CD4-positive, alpha-beta T cell treated with Interleukin-21 for 1 hour (primary cell): ENCODE results near the gene DEXI.

Experiments used
- DNase-seq: peaks from one replicate; pipeline ENCODE4 v3.0.0-alpha.2; 2020

Gene DEXI

GRCh38 chr16:10923650-10924214 lies 18.5 kb downstream of the DEXI start:
- no peak for DNase-seq

GRCh38 chr16:10923146-10923649 lies 19.1 kb downstream of the DEXI start:
- DNase-seq: no peak

- no peak for DNase-seq
Measured at GRCh38 chr16:10922328-10923145, 19.7 kb downstream of the DEXI start.

GRCh38 chr16:10921536-10922327 lies 20.5 kb downstream of the DEXI start:
- DNase-seq: no peak

- DNase-seq: no peak
Measured at GRCh38 chr16:10920726-10921427, 21.4 kb downstream of the DEXI start.

- DNase-seq: no peak
Measured at GRCh38 chr16:10919003-10919351, 23.3 kb downstream of the DEXI start.

GRCh38 chr16:10918294-10919002 lies 23.8 kb downstream of the DEXI start:
- DNase-seq: peak; percentile 82

- DNase-seq: no peak
Measured at GRCh38 chr16:10916534-10916933, 25.7 kb downstream of the DEXI start.

- no peak for DNase-seq
Measured at GRCh38 chr16:10911267-10911666, 31.0 kb downstream of the DEXI start.

GRCh38 chr16:10907757-10908045 lies 34.6 kb downstream of the DEXI start:
- DNase-seq: no peak

GRCh38 chr16:10906914-10907756 lies 35.1 kb downstream of the DEXI start:
- no peak for DNase-seq

GRCh38 chr16:10906482-10906881 lies 35.8 kb downstream of the DEXI start:
- no peak for DNase-seq

- DNase-seq: no peak
Measured at GRCh38 chr16:10902999-10903398, 39.3 kb downstream of the DEXI start.

- DNase-seq: no peak
Measured at GRCh38 chr16:10897134-10897533, 45.1 kb downstream of the DEXI start.

GRCh38 chr16:10896723-10897122 lies 45.5 kb downstream of the DEXI start:
- DNase-seq: no peak

GRCh38 chr16:10896165-10896564 lies 46.1 kb downstream of the DEXI start:
- DNase-seq: no peak

GRCh38 chr16:10895053-10895946 lies 47.0 kb downstream of the DEXI start:
- DNase-seq: no peak

GRCh38 chr16:10892782-10893318 lies 49.4 kb downstream of the DEXI start:
- no peak for DNase-seq

- DNase-seq: no peak
Measured at GRCh38 chr16:10889855-10890254, 52.4 kb downstream of the DEXI start.

- DNase-seq: no peak
Measured at GRCh38 chr16:10888320-10888937, 53.8 kb downstream of the DEXI start.
